Mesenteric fat pad (tissue), 1 donor: ENCODE measurements around the gene CACNA1S. TPM values are rescaled to one million over a fixed set of nuclear protein-coding genes. Genes with fewer than 3 reads are reported as not detected.

Experiments used
- total RNA-seq: library from RNA; stranded (reverse); fragmentation: NEBNext Ultra II Directional; extraction: Animal tissue kit (Norgen Biotek cat#: 25700); gene quantifications from one replicate; pipeline ENCODE4 v1.2.1, GENCODE V29; 2021
- donor health status: DM: yes; HTN: yes; CAD: no.

The CACNA1S gene
- total RNA-seq, 1 donor from 2014 or later, result not detected

Other genes starting within 250 kb of the CACNA1S start
- not detected for gene GPR25, start 239.4 kb downstream of the CACNA1S start, total RNA-seq
- gene INAVA, start 217.5 kb downstream of the CACNA1S start, total RNA-seq, result 0.16 TPM
- 2.8 TPM for gene KIF21B, start 88.7 kb downstream of the CACNA1S start, total RNA-seq
- gene ASCL5, start 14.8 kb upstream of the CACNA1S start, total RNA-seq, result not detected
- 29.2 TPM for gene TMEM9, start 42.0 kb upstream of the CACNA1S start, total RNA-seq
- not detected for gene IGFN1, start 78.4 kb upstream of the CACNA1S start, total RNA-seq
- gene PKP1, start 171.1 kb upstream of the CACNA1S start, total RNA-seq, result 11.5 TPM